HUDEP-2 (cell line): Measurements from ENCODE around the gene C20orf173.
"Not testable (repeated sequence)": the region's sequence is repeated elsewhere in the genome, so short reads cannot be mapped to it uniquely, and the experiment has no call there.

ENCODE experiments used
- DNase-seq, 76 experiments: peaks; one replicate each; lab custom pipeline; 2025; ENCODE audit not compliant: unreplicated experiment in 76 of 76; lab: John Stamatoyannopoulos, UW

Gene C20orf173

GRCh38 chr20:35547329-35547728, 17.9 kb upstream of the C20orf173 start:
- DNase-seq: no peak

- no peak for DNase-seq
These were observed 16.7 kb upstream of the C20orf173 start for GRCh38 chr20:35546127-35546526.

GRCh38 chr20:35544941-35545340, 15.5 kb upstream of the C20orf173 start:
- peak in 30 of 76 experiments; percentile 3 to 78 (median 28) for DNase-seq

GRCh38 chr20:35544436-35544835, 15.0 kb upstream of the C20orf173 start:
- no peak for DNase-seq

GRCh38 chr20:35542990-35543389, 13.5 kb upstream of the C20orf173 start:
- DNase-seq: no peak

- DNase-seq: peak; percentile 45 to 99 (median 94)
These were observed 12.6 kb upstream of the C20orf173 start, which contains the start of gene ERGIC3 for GRCh38 chr20:35541783-35542662. Gene ERGIC3 (plus strand): TSS chr20:35542078. CDS start chr20:35542098, 20 bp downstream.

GRCh38 chr20:35541118-35541782, 11.8 kb upstream of the C20orf173 start:
- peak in 1 of 76 experiments; percentile 35 for DNase-seq

GRCh38 chr20:35539756-35540212, 10.3 kb upstream of the C20orf173 start:
- DNase-seq: peak in 72 of 76 experiments; percentile 18 to 87 (median 58)

- no peak for DNase-seq
These were observed 2.2 kb downstream of the C20orf173 start for GRCh38 chr20:35527122-35527769.

GRCh38 chr20:35525639-35526038, 3.8 kb downstream of the C20orf173 start:
- no peak for DNase-seq

GRCh38 chr20:35523298-35523888, 6.1 kb downstream of the C20orf173 start:
- DNase-seq: peak in 39 of 76 experiments; percentile 4 to 59 (median 32)

GRCh38 chr20:35518955-35519354, 10.5 kb downstream of the C20orf173 start:
- DNase-seq: no peak

- DNase-seq: not testable (repeated sequence)
These were observed 11.7 kb downstream of the C20orf173 start for GRCh38 chr20:35517767-35518166.

- peak in 69 of 76 experiments; percentile 8 to 83 (median 56) for DNase-seq
These were observed 12.3 kb downstream of the C20orf173 start for GRCh38 chr20:35517125-35517524.

GRCh38 chr20:35515949-35516645, 13.4 kb downstream of the C20orf173 start:
- peak in 23 of 76 experiments; percentile 5 to 51 (median 21) for DNase-seq

GRCh38 chr20:35515341-35515740, 14.1 kb downstream of the C20orf173 start:
- DNase-seq: peak in 1 of 76 experiments; percentile 52

GRCh38 chr20:35514371-35514932, 15.0 kb downstream of the C20orf173 start:
- DNase-seq: peak in 75 of 76 experiments; percentile 59 to 97 (median 86)

- DNase-seq: peak in 57 of 76 experiments; percentile 5 to 74 (median 30)
These were observed 17.5 kb downstream of the C20orf173 start for GRCh38 chr20:35511814-35512420.
